SU-DHL-6 (cell line): Measurements from ENCODE around the gene NFIA.

Source experiments
- EZH2phosphoT487 ChIP-seq: fragments of 200-600 bp; sonication (generic), shearing (Covaris generic); conservative IDR thresholded peaks from 2 replicates; pipeline ENCODE4 v1.6.1; 2018; ENCODE audit warnings: mild to moderate bottlenecking, antibody characterized with exemption, low read length, moderate library complexity, mixed read lengths
- TF ChIP-seq, protein P1 (sequence below): fragments of 200-600 bp; sonication (generic); IDR thresholded peaks from one replicate; pipeline ENCODE4 v1.5.1; 2017; ENCODE audit warnings: antibody characterized with exemption, mild to moderate bottlenecking, low read length, moderate library complexity; ENCODE audit not compliant: insufficient read depth, poor library complexity, severe bottlenecking

GRCh38 chr1:61323681-61324328 lies 241.4 kb downstream of the NFIA start:
- TF ChIP-seq, protein P1, sequence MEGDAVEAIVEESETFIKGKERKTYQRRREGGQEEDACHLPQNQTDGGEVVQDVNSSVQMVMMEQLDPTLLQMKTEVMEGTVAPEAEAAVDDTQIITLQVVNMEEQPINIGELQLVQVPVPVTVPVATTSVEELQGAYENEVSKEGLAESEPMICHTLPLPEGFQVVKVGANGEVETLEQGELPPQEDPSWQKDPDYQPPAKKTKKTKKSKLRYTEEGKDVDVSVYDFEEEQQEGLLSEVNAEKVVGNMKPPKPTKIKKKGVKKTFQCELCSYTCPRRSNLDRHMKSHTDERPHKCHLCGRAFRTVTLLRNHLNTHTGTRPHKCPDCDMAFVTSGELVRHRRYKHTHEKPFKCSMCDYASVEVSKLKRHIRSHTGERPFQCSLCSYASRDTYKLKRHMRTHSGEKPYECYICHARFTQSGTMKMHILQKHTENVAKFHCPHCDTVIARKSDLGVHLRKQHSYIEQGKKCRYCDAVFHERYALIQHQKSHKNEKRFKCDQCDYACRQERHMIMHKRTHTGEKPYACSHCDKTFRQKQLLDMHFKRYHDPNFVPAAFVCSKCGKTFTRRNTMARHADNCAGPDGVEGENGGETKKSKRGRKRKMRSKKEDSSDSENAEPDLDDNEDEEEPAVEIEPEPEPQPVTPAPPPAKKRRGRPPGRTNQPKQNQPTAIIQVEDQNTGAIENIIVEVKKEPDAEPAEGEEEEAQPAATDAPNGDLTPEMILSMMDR = no peak
- no peak for TF ChIP-seq EZH2phosphoT487
